Right cardiac atrium (tissue), 5 donors: ENCODE data around the gene SAMD4A. TPM values are rescaled to one million over a fixed set of nuclear protein-coding genes. Genes with fewer than 3 reads are reported as not detected.

Source experiments
- ATAC-seq, 2 donors: fragments of 200-7000 bp; cut with Tn5 transposase; one replicate each; pipeline versions ENCODE4 v1.8.0 to v1.9.1; 2020; ENCODE audit warnings: moderate library complexity in 2 of 2, mild to moderate bottlenecking in 1 of 2
- DNase-seq, 3 donors: peaks; one replicate each; pipeline ENCODE4 v3.0.0-alpha.2; 2020
- H3K27ac ChIP-seq: one replicate; pipeline ENCODE4 v1.5.1; 2013; ENCODE audit warnings: mild to moderate bottlenecking, low read length, control low read depth, moderate library complexity
- H3K27me3 ChIP-seq: one replicate; pipeline ENCODE4 v1.6.1; 2013; ENCODE audit not compliant: control insufficient read depth, insufficient read depth
- H3K4me1 ChIP-seq: one replicate; pipeline ENCODE4 v1.6.1; 2013; ENCODE audit warnings: low read length; ENCODE audit not compliant: control insufficient read depth, insufficient read depth
- H3K4me3 ChIP-seq: one replicate; pipeline ENCODE4 v1.5.1; 2013; ENCODE audit warnings: low read length, control low read depth
- H3K9me3 ChIP-seq: one replicate; pipeline ENCODE4 v1.6.1; 2013; ENCODE audit warnings: low read length; ENCODE audit not compliant: control insufficient read depth
- WGBS: extraction: QIAGEN DNeasy Blood & Tissue Kit; methylation state at CpG from one replicate; pipeline ENCODE4 v1.1.7; 2013; 5-methylcytosine and 5-hydroxymethylcytosine counted together
- intact Hi-C, 4 donors: fragments of 100-400 bp; cut with DNase I; formaldehyde crosslinking; loops; one replicate each; pipeline versions ENCODE4 v1.11.0 to v1.14.0; 2022 to 2023
- polyA plus RNA-seq: library from polyadenylated mRNA; stranded (reverse); fragments of 200-250 nt; gene quantifications from one replicate; pipeline ENCODE4 v1.2.3, GENCODE V29; 2013
- total RNA-seq, 4 donors: library from RNA; stranded (reverse); fragmentation: NEBNext Ultra II Directional; extraction: Animal tissue kit (Norgen Biotek cat#: 25700); gene quantifications; one replicate each; pipeline ENCODE4 v1.2.1, GENCODE V29; 2021
- donor health status: healthy with polysubstance abuse.
- donor health status: DM: no; HTN: yes; CAD: no.
- donor health status: DM: no; HTN: no; CAD: no.
- donor health status: DM: no; HTN: yes; CAD: no; lungs with severe emphysema.
- donor health status: DM: yes; HTN: yes; CAD: no.

SAMD4A gene
- total and polyA plus RNA-seq, 5 donors = 57.2 to 166 (median 137) TPM

DNA sequence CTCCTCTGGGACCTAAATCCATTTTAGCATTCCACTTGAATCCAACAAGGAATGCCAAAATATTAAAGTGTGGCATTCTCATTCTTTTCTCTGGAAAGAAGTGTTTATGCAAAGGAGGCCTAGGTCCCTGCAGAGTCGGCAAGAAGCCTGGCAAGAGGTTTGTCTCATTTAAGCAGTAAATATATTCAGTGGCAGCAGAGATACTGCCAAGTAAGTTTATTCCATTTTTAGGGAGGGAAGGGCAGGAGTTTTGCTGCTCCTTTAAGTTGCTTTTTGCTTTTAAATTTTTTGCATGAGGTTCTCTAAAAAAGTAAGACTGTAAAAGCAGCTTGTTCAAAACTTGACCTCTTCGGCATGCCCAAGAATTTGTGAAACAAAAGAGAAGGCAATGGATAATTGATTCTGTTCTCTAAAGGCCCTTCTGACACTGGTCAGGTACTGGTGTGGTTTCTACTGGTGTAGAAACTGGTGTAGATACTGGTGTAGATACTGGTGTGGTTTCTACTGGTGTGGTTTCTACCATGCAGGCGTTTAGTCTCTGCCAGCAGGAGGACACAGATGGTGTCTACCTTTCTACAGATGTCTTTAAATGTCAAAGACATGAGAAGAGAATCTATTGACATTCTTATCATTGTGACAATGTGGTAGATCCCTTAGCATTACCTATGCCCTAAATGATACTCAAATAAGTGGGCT, 107.3 kb downstream of the SAMD4A start:
- DNase-seq (no peak), ATAC-seq (no peak)
- Histone ChIP-seq H3K4me3 (no peak overlapping the region), H3K27me3 (no peaks in the 10 kb centered on the region), H3K4me1 (peaks cover 12% of the 10 kb centered on the region), H3K27ac (peak overlapping the region; percentile 96), H3K9me3 (no peaks in the 10 kb centered on the region)
- WGBS = 38% methylated on average over 3 of the region's 3 CpGs
- intact Hi-C loops = no loop called here

GRCh38 chr14:54675236-54676128, 108.6 kb downstream of the SAMD4A start:
- DNase-seq = no peak
- intact Hi-C loops = no loop called here
- WGBS = 61% methylated on average over 9 of the region's 11 CpGs
- H3K4me3 ChIP-seq = no peak overlapping the region
- peak in 1 of 2 donors; percentile 27 for ATAC-seq
- H3K9me3 ChIP-seq = no peaks in the 10 kb centered on the region
- peaks cover 15% of the 10 kb centered on the region for H3K4me1 ChIP-seq
- H3K27me3 ChIP-seq = no peaks in the 10 kb centered on the region
- H3K27ac ChIP-seq = peak overlapping the region; percentile 96

GRCh38 chr14:54676812-54677708, 110.1 kb downstream of the SAMD4A start:
- peak; percentile 76 to 92 for ATAC-seq
- Histone ChIP-seq H3K27me3 (no peaks in the 10 kb centered on the region), H3K4me3 (no peak overlapping the region), H3K4me1 (peaks cover 16% of the 10 kb centered on the region), H3K9me3 (no peaks in the 10 kb centered on the region), H3K27ac (peak overlapping the region; percentile 93)
- WGBS = 23% methylated on average over 11 of the region's 11 CpGs
- intact Hi-C loops = no loop called here
- DNase-seq = peak in 2 of 3 donors; percentile 44 to 60

GRCh38 chr14:54680651-54681050, 113.7 kb downstream of the SAMD4A start:
- Histone ChIP-seq H3K27ac (no peak overlapping the region), H3K4me3 (no peak overlapping the region), H3K9me3 (no peaks in the 10 kb centered on the region), H3K27me3 (no peaks in the 10 kb centered on the region), H3K4me1 (peaks cover 25% of the 10 kb centered on the region)
- intact Hi-C loops = no loop called here
- no peak for ATAC-seq
- 51% methylated on average over 6 of the region's 6 CpGs for WGBS
- DNase-seq = no peak

- H3K27me3 ChIP-seq = no peaks in the 10 kb centered on the region
- DNase-seq = no peak
- peaks cover 25% of the 10 kb centered on the region for H3K4me1 ChIP-seq
- intact Hi-C loops = no loop called here
- no peaks in the 10 kb centered on the region for H3K9me3 ChIP-seq
- H3K4me3 ChIP-seq = no peak overlapping the region
- no peak for ATAC-seq
- WGBS = 55% methylated on average over 4 of the region's 4 CpGs
- H3K27ac ChIP-seq = peak overlapping the region; percentile 45
Observed at GRCh38 chr14:54681811-54682261, 114.9 kb downstream of the SAMD4A start.

- Histone ChIP-seq H3K9me3 (no peaks in the 10 kb centered on the region), H3K27me3 (no peaks in the 10 kb centered on the region), H3K27ac (no peak overlapping the region), H3K4me3 (no peak overlapping the region), H3K4me1 (peaks cover 23% of the 10 kb centered on the region)
- DNase-seq (no peak), ATAC-seq (no peak)
- intact Hi-C loops = no loop called here
- 71% methylated on average over 3 of the region's 3 CpGs for WGBS
Observed at GRCh38 chr14:54682578-54682977, 115.7 kb downstream of the SAMD4A start.

DNA sequence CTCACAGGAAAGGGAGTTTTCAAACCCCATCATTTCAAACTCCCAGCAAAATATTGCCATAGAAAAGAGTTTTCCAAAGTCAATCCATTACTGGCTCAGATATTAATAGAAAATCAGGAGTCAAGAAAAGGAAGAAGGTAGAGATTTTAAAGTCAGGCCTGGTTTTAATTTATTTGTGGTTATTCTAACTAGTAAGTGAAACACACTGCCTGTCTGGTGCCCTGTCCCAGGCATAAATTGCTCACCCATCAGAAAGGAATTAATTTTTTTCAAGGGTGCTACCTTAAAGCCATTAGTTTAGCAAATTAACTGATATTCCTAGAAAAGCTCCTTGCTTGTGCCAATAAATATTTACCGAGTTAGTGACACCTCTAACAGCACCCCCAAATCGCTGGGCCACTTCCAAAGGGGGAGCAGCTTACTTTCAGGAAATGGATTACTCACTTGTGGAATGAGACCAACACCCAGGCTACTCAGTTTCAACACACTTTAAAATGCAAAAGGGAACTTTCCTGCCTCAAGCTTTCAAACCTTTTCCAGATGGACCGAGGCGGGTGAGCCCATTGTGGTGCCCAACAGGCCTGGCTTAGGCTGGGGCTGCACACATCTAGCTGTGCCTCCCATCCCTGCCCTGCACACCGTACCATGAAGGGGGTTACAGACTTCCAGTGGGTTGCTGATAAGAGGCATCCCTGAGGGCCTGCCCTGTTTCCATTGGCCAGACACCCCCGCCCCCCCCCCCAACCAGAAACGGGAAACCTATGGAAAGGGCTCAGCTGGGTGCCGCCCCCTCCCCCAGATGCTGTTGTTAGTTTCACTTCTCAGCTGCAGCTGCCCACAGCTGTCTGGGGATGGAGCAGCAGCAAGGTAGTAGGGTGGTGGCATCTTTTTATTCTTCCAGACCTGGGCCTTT, 117.2 kb downstream of the SAMD4A start:
- intact Hi-C loops = no loop called here
- Histone ChIP-seq H3K27ac (peak overlapping the region; percentile 55), H3K4me1 (peaks cover 23% of the 10 kb centered on the region), H3K27me3 (no peaks in the 10 kb centered on the region), H3K4me3 (no peak overlapping the region), H3K9me3 (no peaks in the 10 kb centered on the region)
- ATAC-seq (peak; percentile 3 to 23), DNase-seq (peak; percentile 70 to 80 (median 72))
- 23% methylated on average over 8 of the region's 8 CpGs for WGBS

DNA sequence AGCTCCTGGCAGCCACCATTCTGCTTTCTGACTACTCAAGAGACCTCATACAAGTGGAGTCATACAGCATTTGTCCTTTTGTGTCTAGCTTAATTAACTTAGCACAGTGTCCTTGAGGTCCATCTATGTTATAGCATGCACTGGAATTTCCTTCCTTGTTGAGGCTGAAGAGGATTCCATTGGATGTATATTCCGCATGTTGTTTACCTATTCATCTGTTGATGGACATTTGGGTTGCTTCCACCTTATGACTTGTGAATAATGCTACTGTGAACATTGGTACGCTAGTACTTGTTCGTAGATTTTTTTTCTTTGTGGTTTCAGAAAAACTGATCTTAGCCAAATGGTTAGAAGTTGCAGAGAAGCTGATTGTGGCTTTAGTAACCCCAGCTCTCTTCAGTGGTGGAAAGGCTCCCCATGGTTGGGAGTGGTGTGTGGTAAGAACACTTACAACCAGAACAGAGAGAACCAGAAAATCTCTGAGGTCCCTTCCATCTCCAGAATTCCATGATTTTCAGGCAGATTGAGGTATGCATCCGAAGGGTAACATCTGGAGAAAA, 118.4 kb downstream of the SAMD4A start:
- peaks cover 19% of the 10 kb centered on the region for H3K4me1 ChIP-seq
- ATAC-seq = no peak
- intact Hi-C loops = loop anchor here in 1 of 4 donors (5.0 kb wide), 1 partner anchor 118 kb away; the partner anchor contains the start of gene SAMD4A
- peak overlapping the region; percentile 97 for H3K27ac ChIP-seq
- H3K4me3 ChIP-seq = no peak overlapping the region
- no peak for DNase-seq
- no peaks in the 10 kb centered on the region for H3K27me3 ChIP-seq
- H3K9me3 ChIP-seq = no peaks in the 10 kb centered on the region
- WGBS = 88% methylated on average over 4 of the region's 4 CpGs

DNA sequence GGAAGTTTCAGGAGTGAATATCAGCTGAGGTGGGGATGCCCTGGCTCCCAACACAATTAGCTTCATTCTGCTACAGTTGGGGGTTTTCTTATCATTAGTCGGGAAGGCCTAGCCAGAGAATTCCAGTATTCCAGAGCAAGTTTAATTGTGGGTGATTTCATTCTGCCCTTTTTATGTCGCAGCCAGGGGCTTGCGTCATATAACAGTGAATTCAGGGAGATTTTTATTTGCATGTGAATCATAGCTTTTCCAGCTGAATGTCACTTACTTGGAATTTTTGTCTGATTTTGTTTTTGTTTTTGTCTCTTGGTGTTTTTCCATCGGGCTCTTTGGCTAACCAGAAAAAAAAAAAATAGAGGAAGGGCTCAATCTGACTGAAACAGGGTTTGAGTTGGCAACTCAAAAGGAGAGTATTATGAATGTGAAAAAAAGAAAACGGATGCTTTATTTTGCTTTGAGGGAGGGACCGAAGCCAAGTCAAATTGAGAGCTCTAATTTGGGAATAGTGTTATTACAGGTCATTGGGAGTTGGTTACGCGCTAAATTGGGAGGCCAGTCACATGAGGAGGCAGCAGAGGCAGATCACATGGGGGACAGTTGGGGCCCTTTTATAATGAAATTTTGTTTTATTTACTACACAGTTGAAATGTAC, 119.4 kb downstream of the SAMD4A start:
- Histone ChIP-seq H3K27ac (peak overlapping the region; percentile 99), H3K27me3 (no peaks in the 10 kb centered on the region), H3K4me3 (peak overlapping the region; percentile 4), H3K9me3 (no peaks in the 10 kb centered on the region), H3K4me1 (peaks cover 24% of the 10 kb centered on the region)
- peak; percentile 64 to 67 for ATAC-seq
- intact Hi-C loops = loop anchor here in 1 of 4 donors (5.0 kb wide), 1 partner anchor 119 kb away; the partner anchor contains the start of gene SAMD4A
- peak in 2 of 3 donors; percentile 60 to 83 for DNase-seq
- WGBS = 17% methylated on average over 8 of the region's 8 CpGs
